Fibroblast of skin of left quadriceps (primary cell): Measurements from ENCODE around the gene SYCE1.
"Not testable (repeated sequence)": the region's sequence is repeated elsewhere in the genome, so short reads cannot be mapped to it uniquely, and the experiment has no call there.

Experiments
- DNase-seq, 2 experiments: peaks; one replicate each; pipeline ENCODE4 v3.0.0-alpha.2; 2013; ENCODE audit warnings: low read depth in 2 of 2

Gene SYCE1, protein sequence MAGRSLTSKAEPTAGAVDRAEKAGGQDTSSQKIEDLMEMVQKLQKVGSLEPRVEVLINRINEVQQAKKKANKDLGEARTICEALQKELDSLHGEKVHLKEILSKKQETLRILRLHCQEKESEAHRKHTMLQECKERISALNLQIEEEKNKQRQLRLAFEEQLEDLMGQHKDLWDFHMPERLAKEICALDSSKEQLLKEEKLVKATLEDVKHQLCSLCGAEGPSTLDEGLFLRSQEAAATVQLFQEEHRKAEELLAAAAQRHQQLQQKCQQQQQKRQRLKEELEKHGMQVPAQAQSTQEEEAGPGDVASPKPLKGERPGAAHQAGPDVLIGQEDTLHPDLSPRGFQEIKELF

DNA sequence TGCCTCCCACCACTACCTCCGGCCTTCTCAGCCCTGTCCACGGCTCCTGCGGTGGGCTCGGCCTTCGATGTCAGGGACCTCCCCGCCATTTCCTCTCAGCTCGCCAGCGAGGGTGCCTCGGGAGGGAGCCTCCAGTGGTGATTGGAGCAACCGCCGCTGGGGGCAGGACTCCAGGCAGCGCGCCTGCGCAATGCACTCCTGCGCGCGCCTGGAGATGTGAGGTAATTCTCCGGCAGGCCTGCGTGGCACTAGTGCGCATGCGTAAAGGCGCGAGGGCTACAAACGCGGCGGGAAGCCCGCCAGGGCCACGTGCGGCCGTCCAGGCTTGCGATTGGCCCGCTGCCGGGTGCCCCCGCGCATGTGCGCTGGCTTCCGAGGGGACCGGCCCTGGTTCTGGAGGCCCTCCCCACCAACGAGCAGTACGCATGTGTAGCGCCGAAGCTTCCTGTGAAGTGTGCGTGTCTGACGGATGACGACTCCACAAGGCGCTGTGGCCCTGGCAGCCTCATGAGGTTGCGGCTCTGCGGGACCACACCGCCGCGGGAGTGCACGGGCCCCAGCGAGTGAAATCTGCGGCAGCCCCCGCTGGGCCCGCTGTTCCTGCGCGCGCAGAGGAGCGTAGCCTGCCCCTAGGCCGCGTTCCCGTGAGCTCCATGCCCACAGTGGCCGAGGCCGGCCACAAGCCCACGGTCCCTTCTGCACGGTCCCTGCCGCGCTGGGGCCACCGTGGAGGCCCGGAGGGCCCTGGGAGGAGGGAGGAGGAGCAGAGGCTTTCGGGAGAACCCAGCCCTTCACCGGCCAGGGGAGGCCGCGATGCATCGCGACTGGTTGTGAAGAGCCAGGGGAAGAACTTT is at the start of gene SYCE1:
Gene SYCE1 (minus strand): TSS at position 143 of the 854 bp plus-strand sequence. CDS start 54 bp downstream, at position 89.
- no peak for DNase-seq

DNA sequence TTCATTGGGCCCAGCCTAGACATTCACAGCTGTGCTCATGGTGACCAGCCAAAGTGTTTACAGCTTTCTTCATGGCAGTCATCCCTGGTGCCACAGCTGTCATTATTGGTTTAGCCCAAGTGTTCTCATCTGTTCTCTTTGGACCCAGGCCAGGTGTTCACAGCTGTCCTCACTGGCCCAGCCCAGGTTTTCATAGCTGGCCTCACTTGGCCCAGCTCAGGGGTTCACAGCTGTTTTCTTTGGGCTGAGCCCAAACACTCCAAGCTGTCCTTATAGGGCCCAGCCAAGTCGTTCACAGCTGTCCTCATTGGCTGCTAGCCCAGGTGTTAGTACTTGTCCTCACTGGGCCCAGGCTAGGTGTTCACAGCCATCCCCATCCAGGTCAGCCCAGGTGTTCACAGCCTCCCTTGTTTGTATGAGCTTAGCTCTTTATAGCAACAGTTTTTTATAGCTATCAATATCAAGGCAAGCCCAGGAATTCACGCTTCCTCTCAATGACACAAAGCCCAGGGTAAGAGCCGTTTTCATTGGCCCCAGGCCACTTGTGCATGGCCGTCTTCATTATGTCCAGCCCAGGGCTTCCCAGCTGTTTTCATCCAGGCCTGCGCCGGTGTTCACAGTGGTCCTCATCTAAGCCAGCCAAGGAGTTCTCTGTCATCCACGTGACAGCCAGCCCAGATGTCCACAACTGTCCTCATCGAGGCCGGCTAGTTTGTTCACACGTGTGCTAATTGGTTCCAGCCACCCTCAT is 49.6 kb upstream of the SYCE1 start:
- DNase-seq: no peak

- no peak for DNase-seq
Measured at GRCh38 chr10:133613699-133614098, 48.3 kb upstream of the SYCE1 start.

GRCh38 chr10:133611079-133611478 is 45.7 kb upstream of the SYCE1 start:
- no peak for DNase-seq

GRCh38 chr10:133608855-133609254 is 43.5 kb upstream of the SYCE1 start:
- peak in 1 of 2 experiments; percentile 0 for DNase-seq

GRCh38 chr10:133603434-133603833 is 38.1 kb upstream of the SYCE1 start:
- not testable (repeated sequence) for DNase-seq

- no peak for DNase-seq
Measured at GRCh38 chr10:133600657-133601056, 35.3 kb upstream of the SYCE1 start.

DNA sequence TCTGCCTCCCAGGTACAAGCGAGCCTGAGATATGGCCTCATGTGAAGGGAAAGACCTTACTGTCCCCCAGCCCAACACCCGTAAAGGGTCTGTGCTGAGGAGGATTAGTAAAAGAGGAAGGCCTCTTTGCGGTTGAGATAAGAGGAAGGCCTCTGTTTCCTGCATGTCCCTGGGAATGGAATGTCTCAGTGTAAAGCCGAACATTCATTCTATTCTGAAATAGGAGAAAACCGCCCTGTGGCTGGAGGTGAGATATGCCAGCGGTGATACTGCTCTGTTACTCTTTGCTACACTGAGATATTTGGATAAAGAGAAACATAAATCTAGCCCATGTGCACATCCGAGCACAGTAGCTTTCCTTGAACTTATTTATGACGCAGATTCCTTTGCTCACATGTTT is 34.5 kb upstream of the SYCE1 start:
- not testable (repeated sequence) for DNase-seq

DNA sequence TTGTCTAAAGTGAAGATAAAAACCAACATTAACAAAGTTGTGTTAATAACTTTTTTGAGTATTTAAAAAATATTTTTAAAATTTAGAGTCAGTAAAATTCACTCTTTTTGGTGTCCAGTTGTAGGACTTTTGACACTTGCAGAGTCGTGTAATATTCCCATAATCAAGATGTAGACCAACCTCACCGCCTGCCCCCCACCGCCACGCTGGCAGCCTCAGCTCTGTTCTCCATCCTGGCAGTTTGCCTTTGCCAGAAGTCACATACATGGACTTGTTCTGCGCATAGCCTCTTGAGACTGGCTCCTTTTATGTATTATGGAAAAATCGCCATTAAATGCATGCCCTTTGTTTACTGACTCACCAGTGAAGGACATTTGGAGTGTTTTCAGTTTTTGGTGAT is 27.3 kb upstream of the SYCE1 start:
- no peak for DNase-seq

DNA sequence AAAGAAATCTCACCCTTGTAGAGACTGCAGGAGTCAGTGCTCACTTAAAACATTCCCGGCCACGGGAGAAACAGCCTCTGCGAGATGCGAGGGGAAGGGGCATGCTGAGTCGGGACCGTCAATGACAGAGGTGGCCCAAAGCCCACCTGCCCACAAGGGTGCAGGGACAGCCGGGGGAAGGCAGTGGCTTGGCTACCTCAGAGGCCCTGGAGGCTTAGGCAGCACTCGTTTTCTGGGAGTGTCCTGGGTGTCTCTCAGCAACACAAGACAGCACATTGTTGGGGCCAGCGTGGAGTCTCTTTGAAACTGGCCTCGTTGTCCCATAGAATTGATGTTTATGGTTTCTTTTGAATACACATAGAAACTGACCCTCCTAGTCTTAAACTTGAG is 25.6 kb upstream of the SYCE1 start:
- DNase-seq: no peak

- DNase-seq: no peak
Measured at GRCh38 chr10:133590226-133590969, 25.0 kb upstream of the SYCE1 start.

DNA sequence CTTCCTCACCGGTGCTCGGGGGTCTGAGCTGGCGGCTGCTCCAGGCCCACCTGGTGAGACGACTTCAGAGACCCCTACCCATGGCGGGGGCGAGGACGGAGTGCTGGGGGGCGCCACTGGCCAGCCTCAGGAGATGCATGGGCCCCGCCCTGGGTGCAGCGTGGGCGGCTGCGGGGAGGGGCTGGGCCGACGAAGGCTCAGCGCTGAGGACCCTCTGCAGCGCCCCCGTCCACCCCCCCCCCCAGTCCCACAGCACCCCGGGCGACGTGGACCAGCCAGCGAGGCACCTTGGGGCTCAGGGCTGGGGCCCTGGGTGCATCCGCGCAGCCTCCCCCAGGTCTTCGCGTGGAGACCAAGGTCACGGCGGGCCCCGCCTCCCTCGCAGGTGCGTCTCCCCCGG is 11.7 kb upstream of the SYCE1 start:
- not testable (repeated sequence) for DNase-seq

DNA sequence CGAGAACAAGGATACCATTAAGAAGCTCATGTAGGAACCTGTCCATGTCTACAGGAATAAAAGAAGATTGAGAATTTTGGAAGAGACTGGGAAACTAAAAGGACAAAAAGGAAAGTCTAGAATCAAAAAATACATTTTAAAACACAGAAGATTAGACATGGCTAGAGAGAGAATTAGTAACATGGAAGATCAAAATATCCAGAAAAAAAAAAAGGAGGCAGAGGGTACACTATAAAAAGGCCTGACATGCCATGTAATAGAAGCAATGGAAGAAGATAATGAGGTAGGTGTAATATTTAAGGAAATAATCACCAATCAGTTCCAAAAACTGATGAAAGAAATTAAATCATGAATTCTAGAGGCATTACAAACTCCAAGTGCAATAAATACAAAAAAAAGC is 8.1 kb upstream of the SYCE1 start:
- not testable (repeated sequence) for DNase-seq

- DNase-seq: not testable (repeated sequence)
Measured at GRCh38 chr10:133572055-133572454, 6.7 kb upstream of the SYCE1 start.

- not testable (repeated sequence) for DNase-seq
Measured at GRCh38 chr10:133569801-133570200, 4.4 kb upstream of the SYCE1 start.

DNA sequence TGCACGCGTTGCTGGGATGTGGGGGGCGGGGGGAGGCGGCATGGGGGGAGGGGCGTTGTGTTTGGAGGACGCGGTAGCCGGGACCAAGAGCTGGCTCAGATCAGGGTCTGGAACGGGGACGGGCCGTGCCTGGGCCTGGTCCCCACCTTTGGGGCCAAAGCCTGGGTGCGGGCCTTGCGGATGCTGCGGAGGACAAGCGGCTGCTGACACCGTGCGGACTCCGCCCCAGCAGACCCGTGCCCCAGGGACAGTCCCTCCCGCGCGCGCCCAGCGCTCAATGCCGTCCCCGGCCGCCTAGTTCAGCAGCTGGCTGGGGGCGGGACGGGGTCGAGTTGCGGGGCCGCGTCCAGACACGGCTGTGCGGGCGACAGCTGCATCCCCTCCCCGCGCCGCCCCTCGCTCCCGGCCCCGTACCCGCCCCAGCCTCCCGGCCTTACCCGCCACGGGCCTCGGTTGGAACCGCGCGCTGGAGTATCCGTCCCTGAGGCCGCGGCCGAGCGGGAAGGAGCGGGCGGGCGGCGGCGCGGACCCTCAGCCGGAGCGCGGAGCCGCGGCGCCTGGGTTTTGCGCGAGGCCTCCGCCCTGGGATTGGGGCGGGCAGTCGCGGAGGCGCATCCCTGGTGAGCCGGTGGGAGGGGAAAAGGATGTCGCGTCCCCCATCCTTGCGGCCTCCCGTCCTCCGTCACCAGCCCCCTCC is 3.6 kb upstream of the SYCE1 start:
- DNase-seq: not testable (repeated sequence)

DNA sequence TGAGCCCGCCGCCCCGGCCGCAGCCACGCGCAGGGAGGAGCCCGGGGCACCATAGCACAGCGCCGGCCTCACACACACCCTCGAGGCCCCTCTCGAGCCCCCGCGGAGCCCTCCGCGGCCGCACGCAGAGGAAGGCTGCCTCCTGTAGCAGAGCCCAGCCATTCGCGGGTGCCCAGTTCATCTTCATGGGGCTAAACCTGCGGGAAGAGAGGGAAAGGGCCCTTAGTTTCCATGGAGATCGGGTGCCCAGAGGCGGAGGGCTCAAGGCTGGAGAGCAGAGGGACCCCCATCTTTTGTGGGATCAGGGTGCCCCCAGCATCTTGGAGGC is 2.9 kb upstream of the SYCE1 start:
- DNase-seq: no peak

DNA sequence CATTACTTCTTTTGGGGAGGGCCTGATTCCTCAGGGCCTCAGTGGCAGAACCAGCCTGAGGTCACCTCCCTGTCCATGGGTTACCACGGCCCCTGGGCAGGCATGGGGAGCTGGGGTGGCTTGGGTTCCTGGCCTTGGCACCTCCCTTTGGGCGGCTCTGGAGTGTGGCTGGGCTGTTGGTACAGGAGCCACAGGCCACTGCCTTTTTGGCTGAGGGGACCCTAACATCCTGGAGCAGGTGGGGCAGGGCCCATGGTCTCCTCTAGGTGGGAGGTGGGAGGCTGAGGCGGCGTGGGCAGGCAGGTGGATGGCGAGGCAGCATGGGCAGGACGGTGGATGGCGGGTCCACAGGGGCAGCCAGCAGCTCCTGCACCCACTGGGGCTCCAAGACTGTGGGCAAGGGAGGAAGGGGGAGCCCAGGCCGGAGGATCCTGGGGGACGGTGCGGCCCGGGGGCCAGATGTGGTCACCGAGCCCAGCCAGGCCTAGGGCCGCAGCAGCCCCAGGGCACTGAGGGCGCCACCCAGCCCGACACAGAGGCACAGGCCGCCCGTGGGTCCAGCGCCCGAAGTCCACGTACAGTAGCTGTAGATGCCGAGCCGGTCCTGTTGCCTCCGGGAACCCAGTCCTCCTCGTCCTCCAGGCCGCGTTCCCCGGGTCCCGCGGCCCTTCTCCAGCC is 2.4 kb upstream of the SYCE1 start:
- no peak for DNase-seq

GRCh38 chr10:133567119-133567518 is 1.7 kb upstream of the SYCE1 start:
- DNase-seq: no peak

GRCh38 chr10:133564816-133565215 is 567 bp downstream of the SYCE1 start:
- no peak for DNase-seq
